Fibroblast of skin of left quadriceps (primary cell): ENCODE results near the gene FRRS1L.

Experiments
- DNase-seq, 2 experiments: peaks; one replicate each; pipeline ENCODE4 v3.0.0-alpha.2; 2013; ENCODE audit warnings: low read depth in 2 of 2

The FRRS1L gene, protein sequence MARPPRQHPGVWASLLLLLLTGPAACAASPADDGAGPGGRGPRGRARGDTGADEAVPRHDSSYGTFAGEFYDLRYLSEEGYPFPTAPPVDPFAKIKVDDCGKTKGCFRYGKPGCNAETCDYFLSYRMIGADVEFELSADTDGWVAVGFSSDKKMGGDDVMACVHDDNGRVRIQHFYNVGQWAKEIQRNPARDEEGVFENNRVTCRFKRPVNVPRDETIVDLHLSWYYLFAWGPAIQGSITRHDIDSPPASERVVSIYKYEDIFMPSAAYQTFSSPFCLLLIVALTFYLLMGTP

DNA sequence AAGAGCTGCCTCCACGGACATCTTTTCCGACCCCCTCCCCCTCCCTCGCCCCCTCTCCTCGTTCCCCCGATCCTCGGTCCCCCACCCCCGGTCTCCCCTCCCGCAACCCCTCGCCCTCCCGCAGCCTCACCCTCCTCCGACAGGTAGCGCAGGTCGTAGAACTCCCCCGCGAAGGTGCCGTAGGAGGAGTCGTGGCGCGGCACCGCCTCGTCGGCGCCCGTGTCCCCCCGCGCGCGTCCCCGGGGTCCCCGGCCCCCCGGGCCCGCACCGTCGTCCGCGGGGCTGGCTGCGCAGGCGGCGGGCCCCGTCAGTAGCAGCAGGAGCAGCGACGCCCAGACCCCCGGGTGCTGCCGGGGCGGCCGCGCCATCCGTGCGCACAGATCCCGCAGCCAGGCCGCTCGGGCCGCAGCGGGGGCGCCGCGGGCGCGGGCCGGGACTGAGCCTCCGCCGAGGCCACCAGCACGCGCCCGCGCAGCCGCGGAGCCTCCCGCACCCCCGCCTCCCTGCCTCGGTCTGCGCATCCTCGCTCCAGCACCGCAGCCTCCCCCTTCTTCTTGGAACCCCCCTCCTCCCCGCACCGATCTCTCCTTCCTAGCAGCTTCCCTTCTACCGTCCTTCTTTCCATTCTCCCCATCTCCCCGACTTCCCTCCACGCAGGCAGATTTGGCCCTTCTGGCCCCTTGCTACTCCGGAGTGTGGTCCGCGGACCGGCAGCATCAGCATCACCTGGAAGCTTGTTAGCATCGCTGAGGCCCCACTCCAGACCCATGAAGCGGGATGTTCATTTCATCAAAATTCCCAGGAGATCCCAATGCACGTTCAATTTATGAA lies at the start of gene FRRS1L:
Gene FRRS1L, minus strand, starts transcription at position 479 of the 831 bp plus-strand sequence. Its CDS starts 111 bp downstream, at position 368.
- DNase-seq: no peak

DNA sequence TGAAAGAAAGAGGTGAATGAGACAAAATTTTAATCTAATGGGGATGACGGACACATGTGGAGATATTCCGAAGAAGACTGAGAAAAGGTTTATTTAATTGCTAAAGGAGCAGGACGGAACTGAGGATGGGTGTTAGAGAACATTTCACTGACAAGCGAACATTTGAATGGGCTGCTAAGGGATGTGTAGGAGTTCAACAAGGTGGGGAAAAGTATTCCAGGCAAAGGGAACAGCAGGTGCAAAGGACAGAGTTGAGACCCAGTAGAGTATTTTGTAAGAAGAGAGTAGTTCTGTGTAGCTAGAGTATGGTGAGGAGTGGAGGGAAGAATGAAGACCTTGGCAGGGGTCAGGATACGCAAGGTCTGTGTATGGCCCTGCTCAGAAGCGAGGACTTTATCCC lies 47.4 kb upstream of the FRRS1L start:
- DNase-seq: no peak

DNA sequence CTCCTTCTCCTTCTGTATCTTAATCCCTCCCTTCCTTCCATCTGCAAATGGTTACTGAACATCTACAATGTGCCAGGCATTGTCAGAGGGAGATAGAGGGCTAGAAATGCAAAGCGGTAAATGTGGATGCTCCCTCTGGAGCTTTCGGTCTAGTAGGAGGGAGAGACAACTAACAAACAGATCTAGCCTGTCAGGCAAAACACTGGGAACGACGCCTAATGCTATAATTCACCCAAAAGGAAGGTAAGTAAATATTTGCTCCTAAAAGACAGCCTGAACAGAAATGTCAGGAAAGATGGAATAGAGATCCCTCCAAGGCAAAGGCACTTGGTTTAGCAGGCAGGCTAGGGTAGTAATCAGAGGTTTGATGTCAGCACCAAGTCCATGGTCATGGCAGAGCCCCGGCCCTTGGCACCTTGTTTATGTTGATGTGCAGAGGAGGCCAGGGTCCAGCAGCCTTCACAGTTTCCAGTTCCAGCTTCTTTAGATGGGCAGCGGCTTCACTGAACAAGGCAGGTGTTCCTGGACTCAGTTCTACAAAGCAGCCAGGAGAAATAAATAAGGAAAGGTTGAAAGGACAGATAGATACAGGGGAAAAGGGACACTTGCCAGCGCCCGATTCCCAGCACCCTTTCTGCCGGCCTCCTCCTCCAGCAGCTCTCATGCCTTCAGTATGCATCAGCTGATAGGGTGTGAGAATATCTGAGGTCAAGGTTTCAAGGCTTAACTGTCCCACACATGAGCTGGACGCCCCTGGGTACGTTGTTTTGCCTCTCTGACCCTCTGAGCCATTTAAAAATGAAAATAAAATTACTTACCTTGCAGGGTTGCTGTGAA lies 46.5 kb upstream of the FRRS1L start:
- DNase-seq: no peak

DNA sequence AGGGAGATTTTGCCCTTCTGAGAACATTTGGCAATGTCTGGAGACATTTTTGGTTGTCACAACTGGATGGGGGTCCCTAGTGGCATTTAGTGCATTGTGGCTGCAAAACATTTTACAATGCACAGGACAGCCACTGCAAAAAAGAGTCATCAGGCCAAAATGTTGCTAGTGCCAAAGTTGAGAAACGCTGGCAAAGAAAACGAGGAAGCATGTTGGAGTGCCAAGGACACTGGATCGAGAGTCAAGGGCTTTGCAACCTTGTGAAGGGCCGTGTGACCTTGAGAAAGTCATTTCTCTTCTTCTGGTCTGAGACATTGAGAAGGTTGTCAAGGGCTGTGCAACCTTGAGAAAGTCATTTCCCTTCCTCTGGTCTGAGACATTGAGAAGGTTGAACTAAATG lies 45.7 kb upstream of the FRRS1L start:
- no peak for DNase-seq

DNA sequence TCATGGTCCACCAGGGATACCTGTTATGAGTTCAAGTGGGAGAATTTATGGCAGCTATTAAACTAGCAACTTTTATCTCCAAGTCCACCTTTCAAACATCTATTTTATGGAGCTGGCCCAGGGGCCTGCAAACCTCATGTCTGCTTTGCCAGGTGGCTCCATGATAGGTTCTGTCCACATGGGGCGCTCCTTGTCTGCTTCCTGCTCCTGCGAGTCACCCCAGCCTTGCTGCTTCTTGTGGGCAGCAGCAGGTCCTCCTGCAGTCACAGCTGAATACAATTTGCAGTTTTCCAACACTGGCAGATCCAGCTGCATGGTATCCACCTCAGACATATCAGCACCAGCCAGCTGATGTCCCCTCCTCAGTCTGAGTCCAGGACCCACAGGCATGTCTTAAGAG lies 39.6 kb upstream of the FRRS1L start:
- no peak for DNase-seq

DNA sequence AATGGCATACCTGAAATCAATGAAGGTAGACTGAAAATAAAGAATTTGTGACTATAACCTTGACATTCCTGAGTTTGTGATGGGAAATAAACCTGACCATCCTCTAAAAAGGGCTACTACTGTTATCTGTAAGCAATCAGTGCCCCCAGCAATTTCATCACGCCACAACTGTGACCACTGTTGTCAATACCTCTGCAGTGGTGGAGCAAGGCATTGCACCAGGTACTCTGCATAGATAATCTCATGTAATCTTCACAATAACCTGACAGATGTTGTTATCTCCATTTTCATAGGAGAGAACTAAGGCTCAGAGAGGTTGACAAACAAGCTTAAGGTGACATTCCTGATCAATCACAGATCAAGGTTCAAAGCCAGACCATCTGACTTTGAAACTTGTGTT lies 38.5 kb upstream of the FRRS1L start:
- no peak for DNase-seq

DNA sequence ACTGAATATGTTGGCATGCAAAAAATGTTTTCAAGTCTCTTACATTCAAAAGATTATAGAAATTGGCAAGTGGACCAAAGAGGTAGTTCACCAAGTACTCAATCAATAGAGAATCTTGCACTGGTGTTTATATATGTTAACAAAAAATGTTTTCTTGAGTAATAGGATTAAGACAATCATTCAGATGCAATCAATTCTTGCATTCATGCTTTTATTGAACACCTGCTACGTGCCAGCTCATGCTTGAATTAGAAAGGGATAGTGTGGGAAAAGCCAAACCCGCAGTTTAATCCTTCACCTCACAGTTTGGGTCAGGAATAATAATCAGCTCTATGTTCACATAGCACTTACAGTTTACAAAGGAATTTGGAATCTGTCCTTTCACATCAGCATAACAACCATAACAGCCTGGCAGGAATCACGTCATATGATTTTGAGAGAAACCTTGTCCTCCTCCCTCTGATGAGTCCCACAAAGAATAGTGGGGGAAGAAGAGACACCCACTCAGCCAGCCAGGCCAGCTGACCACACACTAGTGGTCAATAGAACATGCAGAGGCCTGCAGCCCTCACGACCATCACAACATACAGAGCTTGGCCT lies 36.8 kb upstream of the FRRS1L start:
- DNase-seq: no peak

DNA sequence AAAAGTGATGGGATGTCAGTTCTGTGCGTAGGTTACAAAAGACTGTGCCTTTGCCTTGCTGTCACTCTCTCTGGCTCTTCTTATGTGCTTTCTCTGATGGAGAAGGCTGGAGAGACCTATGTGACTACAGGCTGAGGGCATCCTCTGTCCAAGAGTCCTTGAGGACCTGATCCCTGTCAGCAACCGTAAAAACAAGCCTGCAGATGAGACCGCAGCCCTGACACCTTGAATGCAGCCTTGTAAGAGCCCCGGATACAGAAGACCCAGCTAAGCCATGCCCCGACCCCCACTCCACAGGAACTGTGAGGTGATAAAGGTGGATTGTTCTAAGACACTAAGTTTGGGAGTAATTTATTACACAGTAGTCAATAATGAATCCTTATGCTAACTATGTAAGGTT lies 32.6 kb upstream of the FRRS1L start:
- DNase-seq: no peak

DNA sequence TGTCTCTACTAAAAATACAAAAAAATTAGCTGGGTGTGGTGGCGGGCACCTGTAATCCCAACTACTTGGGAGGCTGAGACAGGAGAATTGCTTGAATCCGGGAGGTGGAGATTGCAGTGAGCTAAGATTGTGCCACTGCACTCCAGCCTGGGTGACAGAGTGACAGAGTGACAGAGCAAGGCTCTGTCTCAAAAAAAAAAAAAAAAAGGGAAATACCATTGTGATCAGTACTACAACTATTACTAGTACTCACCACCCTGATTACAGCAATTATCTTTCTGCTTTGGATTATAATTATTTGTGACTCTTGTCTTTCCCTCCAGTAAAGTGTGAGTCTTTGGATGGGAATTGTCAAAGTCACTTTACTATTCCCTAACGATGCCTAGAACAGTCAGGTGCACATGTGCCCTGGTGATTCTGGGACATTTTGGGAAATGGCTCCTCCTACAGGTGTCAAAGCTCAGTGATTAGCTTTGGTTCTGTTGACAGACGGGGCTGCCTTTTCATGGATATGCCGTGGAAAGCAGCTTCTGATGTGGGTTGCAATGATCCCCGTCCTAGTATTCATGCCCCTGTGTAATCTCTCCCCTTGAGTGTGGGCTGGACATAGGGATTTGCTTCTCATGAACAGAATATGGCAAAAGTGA lies 31.8 kb upstream of the FRRS1L start:
- DNase-seq: no peak

DNA sequence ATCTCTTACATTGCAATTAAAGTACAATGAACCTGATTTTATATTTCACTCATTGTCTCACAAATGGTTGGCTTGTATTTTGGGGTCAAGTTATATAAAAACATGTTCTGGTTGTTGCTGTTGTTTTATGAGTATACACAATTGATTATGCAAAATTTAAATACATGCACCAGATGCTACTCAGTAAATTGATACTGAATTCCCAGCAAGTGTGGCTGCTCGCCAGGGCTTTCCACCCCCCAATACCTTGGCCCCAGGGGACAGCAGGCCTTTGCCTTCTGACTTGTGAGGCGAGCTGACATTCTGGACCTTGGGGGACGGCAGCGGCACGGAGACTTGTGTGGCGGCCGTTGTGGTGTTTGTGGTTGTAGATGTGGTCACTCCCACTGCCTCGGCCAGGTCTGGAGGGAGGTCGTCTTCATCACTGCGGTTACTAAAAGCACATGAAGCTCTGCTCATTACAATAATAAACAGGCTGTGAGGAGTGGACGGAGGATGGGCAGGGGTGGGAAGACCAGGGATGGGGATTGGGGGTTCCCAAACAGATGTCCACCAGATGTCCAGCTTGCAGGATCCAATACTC lies 27.0 kb upstream of the FRRS1L start:
- no peak for DNase-seq

DNA sequence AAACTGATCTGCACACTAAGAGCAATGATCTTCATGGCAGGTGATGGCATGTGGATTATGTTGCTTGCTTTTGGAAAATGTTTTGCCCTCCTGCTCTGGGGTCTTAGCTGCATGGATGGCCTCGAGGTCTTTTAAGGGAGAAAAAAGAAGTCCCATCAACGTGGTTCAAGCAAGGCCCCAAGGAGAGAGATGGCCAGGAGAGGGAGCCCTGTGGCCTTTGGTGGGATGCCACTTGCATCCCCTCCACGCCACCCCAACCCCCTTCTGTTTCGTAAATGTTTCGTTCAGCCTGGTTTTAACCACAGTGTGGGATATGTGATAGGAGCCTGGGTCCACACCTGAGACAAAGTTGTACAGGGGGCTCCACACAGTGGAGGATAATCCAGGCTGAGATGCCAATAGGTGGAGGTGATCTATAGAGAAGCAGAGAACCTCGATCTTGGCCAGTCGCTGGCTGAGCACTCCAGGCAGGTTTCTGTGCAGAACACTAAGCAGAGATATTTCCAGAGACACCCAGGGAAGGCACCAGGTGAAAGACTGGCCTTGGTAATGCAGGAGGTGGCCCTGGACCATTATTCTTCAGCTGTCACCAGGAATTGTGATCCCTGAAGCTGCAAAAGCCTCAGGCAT lies 25.8 kb upstream of the FRRS1L start:
- DNase-seq: no peak

DNA sequence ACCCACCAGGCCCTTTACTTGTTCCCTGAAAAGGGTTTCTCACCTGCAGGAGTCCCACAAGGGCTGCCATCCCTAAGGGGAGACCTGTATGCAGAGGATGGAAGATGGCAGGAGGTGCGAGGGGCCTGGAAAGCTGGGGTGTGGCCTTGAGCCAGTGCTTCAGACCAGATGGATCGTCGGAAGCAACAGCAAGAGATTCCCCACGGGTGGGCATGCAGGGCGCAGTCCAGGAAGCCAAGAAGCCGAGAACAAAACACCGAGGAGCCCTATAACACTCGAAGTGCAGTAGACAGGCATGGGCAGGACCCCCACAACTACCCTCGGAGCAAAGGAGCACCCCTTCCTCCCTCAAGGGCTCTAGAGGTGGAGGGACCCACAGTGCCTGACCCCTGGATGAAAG lies 24.7 kb upstream of the FRRS1L start:
- DNase-seq: no peak

DNA sequence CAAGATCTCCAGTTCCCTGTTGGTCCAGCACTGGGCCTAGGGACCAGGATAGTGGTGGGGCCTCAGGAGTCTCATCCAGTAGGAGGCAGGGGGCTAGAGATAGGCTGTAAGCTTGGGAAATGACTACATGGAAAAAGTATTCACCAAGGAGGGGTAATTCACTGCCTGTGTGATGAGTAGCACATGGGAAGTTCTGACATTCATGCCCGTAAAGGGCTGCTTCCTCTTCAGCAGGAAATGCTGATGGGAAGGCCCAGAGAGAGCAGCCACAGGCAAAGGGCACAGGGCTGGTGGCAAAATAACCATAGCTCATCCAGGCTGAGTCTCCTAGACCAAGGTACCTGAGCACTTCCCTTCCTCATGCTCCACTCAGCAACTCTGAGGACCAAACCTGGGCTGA lies 23.1 kb upstream of the FRRS1L start:
- no peak for DNase-seq

DNA sequence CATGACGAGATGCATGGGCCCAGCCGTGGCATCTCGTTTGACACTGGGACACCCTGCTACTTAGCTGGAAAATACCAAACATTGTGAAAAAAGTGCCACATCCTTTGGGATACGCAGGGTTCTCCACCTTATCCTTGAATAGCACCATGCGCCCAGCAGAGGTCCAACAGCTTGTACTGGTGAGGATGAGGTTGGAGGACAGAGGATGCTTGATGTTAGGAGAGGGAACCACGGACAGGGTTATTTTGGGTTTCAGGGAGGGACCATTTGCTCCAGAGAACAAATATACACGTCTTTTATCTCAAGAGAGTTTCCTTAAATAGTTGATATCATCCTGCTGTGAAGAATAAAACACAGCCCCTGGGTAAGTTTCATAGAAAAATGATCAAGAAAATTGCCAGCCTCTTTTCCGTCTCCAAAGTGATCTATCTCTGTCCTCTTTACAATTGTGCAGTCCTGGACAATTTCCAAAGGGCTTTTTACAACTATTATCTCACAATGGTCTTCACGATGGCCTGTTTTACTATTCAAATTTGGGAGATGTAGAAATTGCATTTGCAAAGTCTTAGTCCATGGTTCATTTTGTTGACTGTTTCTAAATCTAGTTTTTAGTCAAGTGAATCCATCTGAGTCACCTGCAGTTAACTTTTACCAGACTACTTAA lies 19.9 kb upstream of the FRRS1L start:
- no peak for DNase-seq

DNA sequence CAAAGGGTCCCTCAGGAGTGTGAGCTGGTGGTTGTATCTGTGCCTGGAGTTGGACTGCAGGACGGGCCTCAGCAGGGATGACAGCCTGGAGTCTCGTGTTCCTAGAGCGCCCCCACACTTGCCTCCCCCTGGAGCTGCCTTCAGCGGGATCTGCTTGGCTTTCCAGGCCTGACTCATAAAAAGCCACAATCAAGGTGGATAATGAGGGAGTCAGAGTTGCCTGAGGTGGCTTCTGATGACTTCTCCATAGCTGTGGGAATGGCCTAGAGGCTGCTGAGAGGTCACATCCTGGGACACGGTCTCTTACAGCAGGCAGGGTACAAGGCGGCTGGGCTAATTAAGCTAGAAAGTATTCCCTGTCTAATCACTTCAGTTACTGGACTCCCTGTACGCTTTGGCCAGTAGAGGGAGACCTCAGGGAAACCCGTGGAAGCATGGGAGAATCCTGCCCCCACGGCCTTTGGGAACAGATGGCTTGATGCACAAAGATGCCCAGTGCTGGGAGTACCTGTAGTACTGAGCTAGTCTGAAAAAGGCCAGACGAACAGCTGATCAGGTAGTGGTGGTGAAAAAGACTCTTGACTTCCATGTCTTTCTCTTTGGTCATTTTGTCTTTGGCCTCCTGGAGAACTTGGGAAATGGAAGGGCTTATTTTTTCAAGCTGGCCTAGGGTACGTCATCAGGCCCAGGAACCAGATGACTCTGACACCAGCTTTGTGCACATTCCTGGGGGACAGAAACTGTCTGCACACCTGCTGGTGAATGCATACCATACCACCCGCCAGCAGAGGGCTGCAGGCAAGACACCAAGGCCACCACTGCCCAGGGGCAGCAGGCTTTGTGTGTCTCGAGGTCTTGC lies 16.1 kb upstream of the FRRS1L start:
- no peak for DNase-seq

DNA sequence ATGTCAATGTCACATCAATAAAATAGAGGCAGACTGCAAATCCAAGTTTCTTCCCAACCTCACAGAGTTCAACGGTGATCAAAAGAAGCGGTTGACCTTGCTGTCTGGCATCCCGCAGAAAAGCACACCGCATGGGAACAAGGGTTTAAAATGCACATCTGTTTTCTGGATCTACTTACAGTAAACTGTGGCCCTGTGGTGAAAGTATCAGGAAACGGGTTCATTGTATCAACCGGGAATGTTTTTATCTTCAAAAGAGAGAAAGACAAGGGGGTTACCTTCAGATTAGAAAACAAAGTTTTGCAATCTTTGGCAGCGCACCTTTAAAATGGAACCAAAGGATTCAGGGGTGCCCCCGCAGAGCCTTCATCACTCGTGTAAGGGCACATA lies 15.5 kb upstream of the FRRS1L start:
- no peak for DNase-seq

DNA sequence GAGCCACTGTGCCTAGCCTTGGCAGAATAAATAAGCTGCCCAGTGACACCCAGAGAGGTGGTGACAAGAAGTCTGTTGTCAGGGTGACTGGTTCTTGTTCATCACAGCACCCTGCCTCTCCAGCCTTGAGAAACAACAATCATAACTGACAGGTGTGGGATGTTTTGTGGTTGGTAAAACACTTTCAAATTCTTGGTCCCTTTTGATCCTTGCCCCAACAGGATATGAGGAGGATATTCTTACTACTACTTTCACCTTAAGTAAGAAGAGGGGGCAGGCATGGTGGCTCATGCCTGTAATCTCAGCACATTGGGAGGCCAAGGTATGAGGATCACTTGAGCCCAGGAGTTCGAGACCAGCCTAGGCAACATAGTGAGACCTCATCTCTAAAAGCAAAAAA lies 14.2 kb upstream of the FRRS1L start:
- DNase-seq: no peak

DNA sequence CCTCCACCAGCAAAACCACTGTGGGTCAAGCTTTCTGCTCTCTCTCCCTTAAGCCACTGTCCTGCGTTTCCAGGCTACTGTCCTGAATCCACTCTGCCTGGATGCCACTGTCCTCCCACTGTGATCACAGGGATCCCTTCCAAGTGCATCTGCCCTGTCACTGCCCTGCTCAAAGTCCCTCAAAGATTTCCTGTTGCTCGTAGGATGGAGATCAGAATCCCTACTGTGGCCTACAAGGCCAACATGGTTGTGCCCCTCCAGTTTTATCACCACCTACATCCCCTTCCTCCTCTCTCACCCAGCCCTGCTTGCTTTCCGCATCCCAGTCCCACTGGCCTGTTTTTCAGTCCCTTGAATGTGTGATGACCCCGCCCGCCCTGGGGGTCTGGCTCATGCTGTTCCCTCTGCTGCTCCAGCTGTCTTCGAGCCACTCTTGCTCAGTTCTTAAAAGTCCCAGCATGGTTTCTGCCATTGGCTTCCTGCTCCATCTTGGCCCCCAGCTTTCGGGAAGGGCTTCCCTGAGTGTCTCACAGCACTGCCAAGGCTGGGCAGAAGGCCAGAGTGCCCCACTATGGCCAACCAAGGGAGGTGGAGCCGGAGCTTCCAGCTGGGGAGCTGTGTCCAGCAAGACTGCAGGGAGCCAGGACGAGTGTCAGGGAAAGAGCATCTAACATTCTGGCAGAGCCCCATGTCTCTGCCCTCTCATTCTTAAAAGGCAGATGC lies 12.9 kb upstream of the FRRS1L start:
- DNase-seq: no peak

DNA sequence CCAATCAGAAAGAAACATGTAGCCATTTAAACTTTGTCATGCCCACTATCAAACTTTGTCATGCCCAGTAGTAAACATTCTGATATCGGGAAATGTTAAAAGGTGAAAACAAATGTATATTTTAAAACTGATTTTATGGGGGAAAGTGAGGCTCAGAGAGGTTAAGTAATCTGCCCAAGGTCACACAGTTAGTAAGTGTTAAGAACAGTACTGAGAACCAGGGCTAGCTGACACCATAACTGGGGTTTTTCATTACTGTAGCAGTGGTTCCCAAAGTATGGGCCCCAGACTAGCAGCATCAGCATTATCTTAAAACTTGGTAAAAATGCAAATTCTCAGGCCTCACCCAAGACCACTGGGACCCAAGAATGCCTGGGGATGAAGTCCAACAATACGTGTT lies 9.9 kb upstream of the FRRS1L start:
- DNase-seq: no peak
